Germinal center (tissue), 1 donor: ENCODE results near the gene MYO19.

Source experiments
- DNase-seq: peaks from one replicate; pipeline ENCODE4 v3.0.0; 2012; ENCODE audit warnings: mixed read lengths, low spot score

The MYO19 gene

GRCh38 chr17:36534840-36535668 lies at the start of gene MYO19, which contains the start of gene PIGW:
Gene MYO19, minus strand, starts transcription at chr17:36534868. Its CDS starts 2,330 bp downstream, at chr17:36532538.
Gene PIGW, plus strand, starts transcription at chr17:36534987. Its CDS starts 2,115 bp downstream, at chr17:36537102.
- peak; percentile 88 for DNase-seq

- no peak for DNase-seq
Observed at GRCh38 chr17:36583787-36584186, 49.1 kb upstream of the MYO19 start.

DNA sequence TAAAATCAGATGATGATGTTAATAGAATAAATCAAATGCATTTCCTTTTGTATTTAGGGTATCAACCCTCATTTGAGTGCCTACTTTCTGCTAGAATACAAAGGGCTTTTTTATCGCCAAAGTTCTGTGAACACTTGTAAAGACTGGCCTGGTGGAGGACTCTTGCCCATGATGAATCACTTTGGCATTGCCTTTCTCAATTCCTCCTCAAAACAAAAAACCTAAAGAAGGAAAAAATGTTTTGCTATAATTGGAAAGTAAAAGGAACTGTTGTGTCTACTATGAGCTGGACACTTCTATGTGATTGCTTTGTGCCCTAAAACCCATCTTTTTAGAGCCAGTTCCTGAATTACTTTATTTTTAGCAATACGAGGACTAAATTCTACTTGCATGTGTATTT lies 44.0 kb upstream of the MYO19 start:
- DNase-seq = no peak

- DNase-seq = no peak
Observed at GRCh38 chr17:36576793-36577192, 42.1 kb upstream of the MYO19 start.

- DNase-seq = no peak
Observed at GRCh38 chr17:36575028-36575427, 40.4 kb upstream of the MYO19 start.

DNA sequence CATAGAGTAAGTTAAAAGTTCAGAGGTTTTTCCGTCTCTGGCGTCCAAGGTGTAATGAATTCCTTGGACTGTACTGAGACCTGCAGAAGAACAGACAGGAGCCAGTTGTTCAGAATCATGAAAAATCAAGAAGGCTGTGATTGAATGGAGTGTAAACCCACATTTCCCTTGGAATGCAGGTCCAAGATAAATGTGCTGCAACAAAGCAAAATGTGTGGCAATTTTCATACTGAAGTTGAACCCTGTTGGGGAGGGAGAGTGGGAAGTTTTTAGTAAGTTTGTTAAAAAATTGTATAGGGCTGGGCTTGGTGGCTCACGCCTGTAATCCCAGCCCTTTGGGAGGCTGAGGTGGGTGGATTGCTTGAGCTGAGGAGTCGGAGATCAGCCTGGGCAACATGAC lies 31.4 kb upstream of the MYO19 start:
- DNase-seq = no peak

DNA sequence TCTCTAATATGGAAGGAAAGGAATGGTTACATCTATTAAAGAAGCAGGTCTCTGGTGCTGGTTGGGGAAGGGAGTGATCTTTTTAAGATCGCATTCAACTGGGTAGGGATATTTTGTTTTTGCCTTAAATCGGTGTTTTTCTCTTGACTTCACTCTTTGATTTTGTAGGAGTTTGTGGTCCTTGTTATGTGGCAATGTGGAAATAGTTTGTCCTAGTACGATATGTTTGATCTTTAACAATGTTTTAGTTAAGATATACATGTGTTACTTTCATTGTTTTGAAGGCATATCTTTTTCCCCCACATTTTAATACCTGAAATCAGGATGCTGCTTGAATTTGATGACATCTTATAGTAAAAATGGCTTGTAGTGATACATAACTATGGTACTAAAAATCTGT lies 18.8 kb upstream of the MYO19 start:
- DNase-seq = no peak

GRCh38 chr17:36550491-36551417 lies 16.1 kb upstream of the MYO19 start:
- DNase-seq = peak; percentile 55

DNA sequence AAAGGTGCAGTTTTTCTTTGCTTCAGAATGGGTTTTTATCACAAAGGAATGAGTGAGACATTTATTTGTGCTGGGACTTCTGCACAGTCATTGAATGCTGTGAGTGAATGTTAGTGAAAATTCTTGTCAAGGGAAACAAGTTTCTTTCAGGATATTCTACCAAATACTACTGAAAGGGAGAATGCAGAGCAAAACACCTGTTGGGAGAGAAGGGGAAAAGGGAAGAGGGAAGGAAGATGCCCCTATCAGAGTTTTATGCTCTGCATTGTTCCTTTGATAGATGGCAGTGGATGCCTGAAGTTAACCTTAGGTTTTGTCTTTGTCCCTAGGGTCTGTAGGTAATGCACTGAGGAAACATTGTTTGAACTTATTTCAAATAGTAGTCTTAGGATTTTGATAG lies 13.1 kb upstream of the MYO19 start:
- no peak for DNase-seq

GRCh38 chr17:36546418-36547093 lies 11.9 kb upstream of the MYO19 start:
- DNase-seq = no peak

DNA sequence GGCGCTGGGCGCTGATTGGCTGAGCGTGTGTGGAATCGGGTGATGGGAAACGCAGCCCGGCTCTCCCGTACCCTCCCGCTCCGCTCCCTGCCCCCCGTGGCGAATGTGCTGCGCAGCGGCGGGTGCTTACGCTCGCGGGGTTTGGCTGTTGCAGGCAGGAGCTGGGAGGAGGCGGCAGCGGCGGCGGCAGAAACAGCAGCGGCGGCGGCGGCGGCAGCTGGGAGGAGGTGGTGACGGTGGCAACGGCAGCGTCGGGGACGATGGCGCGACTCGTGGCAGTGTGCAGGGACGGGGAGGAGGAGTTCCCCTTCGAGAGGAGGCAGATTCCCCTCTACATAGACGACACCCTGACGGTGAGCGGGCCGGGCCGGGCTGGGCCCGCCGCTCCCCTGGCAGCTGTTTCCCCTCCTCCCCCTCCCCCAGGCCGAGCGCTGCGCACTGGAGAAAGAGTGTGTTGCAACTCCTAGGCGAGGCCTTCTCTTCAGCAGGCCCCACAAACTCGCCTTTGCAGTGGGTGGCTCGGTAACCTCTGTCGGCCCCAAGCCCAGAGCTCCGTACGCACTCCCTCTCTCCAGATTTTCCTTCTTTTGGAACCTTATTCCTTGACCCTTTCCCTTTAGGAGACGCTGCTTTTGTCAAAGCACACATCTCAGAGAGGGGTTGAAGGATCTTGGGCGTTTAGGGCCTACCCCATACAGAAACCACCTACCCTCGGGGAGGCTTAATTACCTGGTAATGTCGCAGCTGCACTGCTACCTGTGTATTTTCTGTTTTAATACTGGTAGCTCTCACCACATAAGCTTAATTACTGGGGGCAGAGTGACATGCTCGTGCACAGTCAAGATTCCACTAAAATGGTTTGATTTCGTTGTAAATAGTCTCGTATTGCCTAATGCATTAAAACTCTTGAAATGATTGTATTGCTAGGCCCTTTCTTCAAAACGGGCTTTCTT lies 11.1 kb upstream of the MYO19 start:
- DNase-seq = peak; percentile 95

- no peak for DNase-seq
Observed at GRCh38 chr17:36545077-36545464, 10.4 kb upstream of the MYO19 start.

DNA sequence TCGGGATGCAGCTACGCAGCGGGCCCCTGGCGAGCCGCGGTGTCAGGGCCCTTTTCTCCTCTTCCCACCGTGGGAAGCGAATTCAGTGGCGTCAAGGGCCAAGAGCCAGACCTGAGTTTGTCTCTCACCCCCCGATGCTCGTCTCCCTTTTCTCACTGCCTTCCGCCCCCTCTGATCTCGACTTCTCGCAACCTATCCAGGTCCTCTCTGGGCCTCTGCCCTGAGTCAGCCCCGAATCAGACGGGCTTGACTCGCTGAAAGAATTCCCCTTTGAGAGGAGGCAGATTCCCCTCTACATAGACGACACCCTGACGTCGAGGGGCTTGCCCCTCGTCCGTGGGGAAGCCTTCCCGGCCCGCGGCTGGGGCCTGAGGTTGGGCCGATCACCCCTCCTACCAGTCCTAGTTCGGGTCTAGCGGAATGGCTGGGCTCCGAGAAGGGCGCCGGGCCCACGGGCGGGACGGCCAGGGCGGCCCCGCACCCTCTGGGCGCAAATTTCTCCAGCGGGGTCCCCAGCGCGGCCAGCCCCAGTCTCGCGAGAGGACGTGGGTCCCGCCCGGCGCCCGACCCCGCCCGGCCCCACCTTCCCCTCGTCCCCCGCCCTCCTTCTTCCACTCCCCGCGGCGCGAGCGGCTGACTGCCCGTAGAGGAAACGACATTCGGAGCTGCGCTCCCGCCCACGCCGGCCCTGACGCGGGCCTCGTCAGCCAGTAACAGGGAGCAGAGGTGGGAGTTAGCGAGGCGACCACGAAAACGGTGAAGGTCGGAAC lies 9.8 kb upstream of the MYO19 start, which contains the start of gene GGNBP2:
Gene GGNBP2, plus strand, starts transcription at position 613 of the 770 bp plus-strand sequence. CDS start 806 bp downstream, outside the sequence.
- peak; percentile 91 for DNase-seq

DNA sequence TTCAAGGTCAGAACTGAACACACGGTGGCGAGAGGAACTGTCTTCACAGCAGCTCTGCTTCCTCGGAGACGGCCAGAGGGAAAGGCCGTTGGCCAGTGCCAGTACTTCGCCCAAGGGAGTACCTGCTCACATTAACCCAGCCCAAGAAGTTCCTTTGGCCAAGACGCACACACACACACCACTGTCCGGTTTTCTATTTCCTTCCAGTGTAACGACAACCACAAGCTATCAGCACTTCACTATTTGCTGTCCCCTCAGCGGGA lies 9.3 kb upstream of the MYO19 start:
- peak; percentile 21 for DNase-seq

DNA sequence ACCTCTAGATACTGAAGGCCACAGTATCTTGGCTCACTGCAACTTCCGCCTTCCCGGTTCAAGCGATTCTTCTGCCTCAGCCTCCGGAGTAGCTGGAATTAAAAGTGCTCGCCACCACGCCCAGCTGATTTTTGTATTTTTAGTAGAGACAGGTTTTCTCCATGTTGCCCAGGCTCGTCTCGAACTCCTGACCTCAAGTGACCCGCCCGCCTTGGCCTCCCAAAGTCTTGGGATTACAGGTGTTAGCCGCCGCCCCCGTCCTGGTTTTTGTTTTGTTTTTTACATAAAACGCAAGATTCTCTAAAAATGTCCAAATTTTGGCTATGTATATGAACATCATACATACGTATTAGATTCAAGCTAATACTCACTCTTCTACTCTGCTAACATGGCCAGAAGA lies 8.1 kb upstream of the MYO19 start:
- no peak for DNase-seq

DNA sequence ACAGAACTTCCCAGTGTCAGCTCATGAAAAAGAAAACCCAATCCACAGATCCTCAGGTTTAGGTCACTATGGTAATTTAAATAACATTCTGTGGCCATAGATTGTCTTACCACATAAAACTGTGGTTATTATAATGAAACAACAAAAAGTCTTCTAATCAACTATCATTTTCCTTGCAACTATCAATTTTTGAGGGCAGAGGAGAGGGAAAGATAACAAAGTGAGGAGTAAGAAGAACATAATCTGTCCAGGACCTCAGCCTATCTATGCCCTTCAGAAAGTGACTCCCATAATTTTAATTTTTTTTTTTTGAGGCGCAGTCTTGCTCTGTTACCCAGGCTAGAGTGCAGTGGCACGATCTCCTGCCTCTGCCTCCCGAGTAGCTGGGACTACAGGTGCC lies 6.0 kb upstream of the MYO19 start:
- DNase-seq = no peak

GRCh38 chr17:36535669-36536081 lies 1.0 kb upstream of the MYO19 start:
- DNase-seq = no peak

GRCh38 chr17:36533935-36534839 lies 481 bp downstream of the MYO19 start:
- DNase-seq = peak; percentile 68

GRCh38 chr17:36532435-36532975 lies 2.2 kb downstream of the MYO19 start:
- DNase-seq = no peak
